Epithelial cell of esophagus (primary cell): ENCODE measurements around the gene TRIP10.

Source experiments
- DNase-seq: peaks from one replicate; pipeline ENCODE4 v3.0.0; 2010; ENCODE audit warnings: low read depth
- H3K4me3 ChIP-seq: 2 replicates; pipeline ENCODE4 v1.5.1; 2011; ENCODE audit warnings: mild to moderate bottlenecking, low read length, control low read depth
- TF ChIP-seq, protein P1 (sequence below): IDR thresholded peaks from 2 replicates; pipeline ENCODE4 v1.5.1; 2011; ENCODE audit warnings: low read depth, mild to moderate bottlenecking, low read length, control low read depth, inconsistent platforms; ENCODE audit not compliant: insufficient read depth; ENCODE audit errors: missing control alignments

TRIP10 gene

DNA sequence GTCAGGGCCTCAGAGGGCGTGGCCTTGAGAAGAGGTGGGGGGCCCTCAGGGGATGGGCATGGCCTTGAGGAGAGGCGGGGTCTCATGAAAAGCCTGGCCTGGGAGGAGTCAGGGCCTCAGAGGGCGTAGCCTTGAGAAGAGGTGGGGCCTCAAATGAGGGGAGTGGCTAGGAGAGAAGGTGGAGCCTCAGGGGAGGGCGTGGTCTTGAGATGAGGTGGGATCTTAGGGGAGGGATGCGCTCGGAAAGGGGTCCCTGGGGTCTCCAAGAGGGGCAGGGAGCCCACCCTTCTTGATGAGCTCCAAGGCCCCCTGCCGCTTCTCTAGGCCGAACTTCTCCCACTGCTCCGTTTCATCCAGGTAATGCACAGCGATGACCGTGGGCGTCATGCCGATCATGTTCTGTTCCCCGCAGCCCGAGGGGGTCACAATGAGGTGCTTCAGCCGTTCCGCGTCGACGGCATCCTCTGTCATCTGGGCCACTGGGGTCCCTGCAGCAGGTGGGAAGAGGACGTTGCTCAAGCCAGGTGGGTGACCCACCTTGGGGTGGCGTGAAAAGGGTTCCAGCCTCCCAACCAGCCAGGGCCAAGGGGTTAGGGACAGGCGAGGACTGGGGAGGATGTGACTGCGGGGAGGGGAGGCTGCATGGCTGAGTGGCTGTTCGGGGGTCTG is 45.2 kb upstream of the TRIP10 start:
- no peak overlapping the region for H3K4me3 ChIP-seq
- TF ChIP-seq, protein P1, sequence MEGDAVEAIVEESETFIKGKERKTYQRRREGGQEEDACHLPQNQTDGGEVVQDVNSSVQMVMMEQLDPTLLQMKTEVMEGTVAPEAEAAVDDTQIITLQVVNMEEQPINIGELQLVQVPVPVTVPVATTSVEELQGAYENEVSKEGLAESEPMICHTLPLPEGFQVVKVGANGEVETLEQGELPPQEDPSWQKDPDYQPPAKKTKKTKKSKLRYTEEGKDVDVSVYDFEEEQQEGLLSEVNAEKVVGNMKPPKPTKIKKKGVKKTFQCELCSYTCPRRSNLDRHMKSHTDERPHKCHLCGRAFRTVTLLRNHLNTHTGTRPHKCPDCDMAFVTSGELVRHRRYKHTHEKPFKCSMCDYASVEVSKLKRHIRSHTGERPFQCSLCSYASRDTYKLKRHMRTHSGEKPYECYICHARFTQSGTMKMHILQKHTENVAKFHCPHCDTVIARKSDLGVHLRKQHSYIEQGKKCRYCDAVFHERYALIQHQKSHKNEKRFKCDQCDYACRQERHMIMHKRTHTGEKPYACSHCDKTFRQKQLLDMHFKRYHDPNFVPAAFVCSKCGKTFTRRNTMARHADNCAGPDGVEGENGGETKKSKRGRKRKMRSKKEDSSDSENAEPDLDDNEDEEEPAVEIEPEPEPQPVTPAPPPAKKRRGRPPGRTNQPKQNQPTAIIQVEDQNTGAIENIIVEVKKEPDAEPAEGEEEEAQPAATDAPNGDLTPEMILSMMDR: no peak
- DNase-seq: no peak

- TF ChIP-seq, protein P1: no peak
- no peak overlapping the region for H3K4me3 ChIP-seq
- no peak for DNase-seq
These were observed 43.1 kb upstream of the TRIP10 start for GRCh38 chr19:6696239-6696820.

DNA sequence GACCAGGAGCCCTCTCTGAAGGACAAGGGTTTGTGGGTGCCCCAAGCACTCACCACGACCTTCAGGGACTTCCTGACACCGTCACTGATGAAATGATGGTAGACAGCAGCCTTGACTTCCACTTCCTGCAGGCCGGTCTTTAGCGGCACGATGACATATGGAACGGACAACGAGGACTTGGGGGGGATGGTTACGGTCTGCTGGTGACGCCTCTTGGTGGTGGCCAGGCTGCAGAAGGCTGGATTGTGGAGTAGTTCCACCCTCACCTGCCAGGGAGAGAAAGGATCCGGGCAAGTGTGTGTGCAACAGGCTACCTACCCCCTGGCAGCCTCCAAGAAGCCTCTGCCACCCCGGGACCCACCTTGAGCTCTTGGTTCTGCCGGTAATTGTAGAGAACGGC is 42.2 kb upstream of the TRIP10 start:
- TF ChIP-seq, protein P1: no peak
- no peak for DNase-seq
- H3K4me3 ChIP-seq: no peak overlapping the region

GRCh38 chr19:6699935-6700334 is 39.5 kb upstream of the TRIP10 start:
- TF ChIP-seq, protein P1: no peak
- DNase-seq: no peak
- no peak overlapping the region for H3K4me3 ChIP-seq

DNA sequence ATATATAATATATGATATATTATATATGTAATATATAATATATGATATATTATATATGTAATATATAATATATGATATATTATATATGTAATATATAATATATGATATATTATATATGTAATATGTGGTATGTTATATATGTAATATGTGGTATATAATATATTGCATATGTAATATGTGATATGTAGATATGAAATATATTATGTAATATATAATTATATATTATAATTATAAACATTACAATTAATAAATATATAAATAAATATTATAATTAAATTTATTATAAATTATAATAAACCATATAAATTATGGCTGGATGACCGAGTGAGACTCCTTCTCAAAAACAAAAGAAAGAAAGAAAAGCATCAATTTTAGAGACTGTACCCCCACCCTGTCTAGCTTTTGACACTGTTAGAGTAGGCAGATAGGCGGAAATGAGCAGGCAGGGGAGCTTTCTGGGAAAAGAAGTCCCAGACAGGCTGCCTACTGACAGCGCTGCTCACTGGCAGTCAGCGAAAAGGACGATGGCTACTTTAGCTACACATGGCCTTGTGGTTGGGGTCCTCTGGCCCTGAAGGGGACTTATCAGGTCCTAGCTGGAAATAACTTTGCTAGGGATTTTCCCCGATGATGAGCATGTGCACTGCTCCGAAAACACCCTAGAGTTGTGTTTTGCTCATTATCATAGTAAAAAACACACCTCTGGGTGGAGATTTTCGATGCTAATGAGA is 38.7 kb upstream of the TRIP10 start:
- no peak for DNase-seq
- H3K4me3 ChIP-seq: no peak overlapping the region
- TF ChIP-seq, protein P1: no peak

DNA sequence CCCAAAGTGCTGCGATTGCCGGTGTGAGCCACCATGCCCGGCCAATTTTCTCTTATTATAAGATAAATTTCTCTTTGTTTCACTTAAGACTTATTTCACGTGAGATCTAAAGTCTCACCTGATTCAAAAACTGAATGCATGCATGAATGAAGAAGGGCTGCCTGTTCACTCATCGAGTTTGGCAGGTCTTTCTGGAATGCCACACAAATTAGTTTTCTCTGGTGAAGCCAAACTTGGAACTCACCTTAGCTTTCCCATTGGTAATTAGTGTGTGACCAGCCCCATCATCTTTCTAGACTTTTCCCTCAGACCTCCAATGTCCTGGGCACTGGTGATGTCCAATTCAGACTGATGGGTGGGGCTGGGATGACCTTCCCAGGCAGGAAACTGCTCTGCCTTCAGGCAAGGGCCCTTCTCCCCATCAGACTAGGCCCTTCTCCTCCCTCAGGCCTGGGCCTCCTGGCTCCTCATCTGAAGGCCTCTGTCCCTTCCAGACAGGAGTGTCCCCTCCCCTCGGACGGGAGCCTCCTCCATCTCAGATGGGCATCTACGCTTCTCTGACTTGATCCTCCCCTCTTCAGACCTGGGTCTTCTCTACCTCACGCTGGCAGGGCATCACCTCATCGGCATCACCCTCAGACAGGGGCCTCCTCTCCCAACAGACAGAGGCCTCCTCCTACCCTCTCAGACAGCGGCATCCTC is 33.4 kb upstream of the TRIP10 start:
- no peak overlapping the region for H3K4me3 ChIP-seq
- TF ChIP-seq, protein P1: no peak
- peak; percentile 50 for DNase-seq
